Measurements from ENCODE around the gene DOHH.

DOHH gene

DNA sequence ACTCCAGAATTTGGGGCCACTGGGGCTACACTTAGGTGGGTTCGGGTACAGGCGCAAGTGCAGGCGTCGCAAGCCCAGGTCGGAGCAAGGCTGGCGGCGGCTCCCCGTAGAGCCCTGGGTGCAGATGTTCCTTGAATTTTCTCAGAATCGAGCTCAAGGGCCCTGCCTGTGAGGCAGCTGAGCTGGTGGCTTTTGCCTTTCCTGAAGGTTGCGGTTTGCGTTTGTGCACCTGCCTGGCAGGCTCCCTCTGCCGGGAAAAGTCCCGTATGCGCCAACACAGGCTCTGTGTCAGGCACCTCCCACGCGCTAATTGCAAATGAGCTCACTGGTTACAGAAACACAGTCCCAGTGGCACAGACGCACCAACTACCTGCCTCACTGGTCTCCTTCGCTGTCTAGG lies 5.9 kb downstream of the DOHH start:
- Histone ChIP-seq H3K9me3 (ENCODE audit: control insufficient read depth, low read length) (no peaks in the 10 kb centered on the region), H3K9ac (no peak overlapping the region), H3K4me3 (ENCODE audit: low read depth, low read length) (no peak overlapping the region), H3K4me2 (ENCODE audit: low read length) (no peak overlapping the region), H3K36me3 (ENCODE audit: control insufficient read depth, insufficient read depth, low read length) (no peaks in the 10 kb centered on the region), H3K79me2 (peaks cover 4% of the 10 kb centered on the region), H3K27me3 (ENCODE audit: control insufficient read depth, insufficient read depth, low read length) (no peaks in the 10 kb centered on the region), H3K27ac (no peak overlapping the region), H3K4me1 (no peaks in the 10 kb centered on the region), H2AFZ (no peak overlapping the region)
- TF ChIP-seq, protein P1, sequence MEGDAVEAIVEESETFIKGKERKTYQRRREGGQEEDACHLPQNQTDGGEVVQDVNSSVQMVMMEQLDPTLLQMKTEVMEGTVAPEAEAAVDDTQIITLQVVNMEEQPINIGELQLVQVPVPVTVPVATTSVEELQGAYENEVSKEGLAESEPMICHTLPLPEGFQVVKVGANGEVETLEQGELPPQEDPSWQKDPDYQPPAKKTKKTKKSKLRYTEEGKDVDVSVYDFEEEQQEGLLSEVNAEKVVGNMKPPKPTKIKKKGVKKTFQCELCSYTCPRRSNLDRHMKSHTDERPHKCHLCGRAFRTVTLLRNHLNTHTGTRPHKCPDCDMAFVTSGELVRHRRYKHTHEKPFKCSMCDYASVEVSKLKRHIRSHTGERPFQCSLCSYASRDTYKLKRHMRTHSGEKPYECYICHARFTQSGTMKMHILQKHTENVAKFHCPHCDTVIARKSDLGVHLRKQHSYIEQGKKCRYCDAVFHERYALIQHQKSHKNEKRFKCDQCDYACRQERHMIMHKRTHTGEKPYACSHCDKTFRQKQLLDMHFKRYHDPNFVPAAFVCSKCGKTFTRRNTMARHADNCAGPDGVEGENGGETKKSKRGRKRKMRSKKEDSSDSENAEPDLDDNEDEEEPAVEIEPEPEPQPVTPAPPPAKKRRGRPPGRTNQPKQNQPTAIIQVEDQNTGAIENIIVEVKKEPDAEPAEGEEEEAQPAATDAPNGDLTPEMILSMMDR (IDR thresholded peaks at IDR 0.05) = no peak

DNA sequence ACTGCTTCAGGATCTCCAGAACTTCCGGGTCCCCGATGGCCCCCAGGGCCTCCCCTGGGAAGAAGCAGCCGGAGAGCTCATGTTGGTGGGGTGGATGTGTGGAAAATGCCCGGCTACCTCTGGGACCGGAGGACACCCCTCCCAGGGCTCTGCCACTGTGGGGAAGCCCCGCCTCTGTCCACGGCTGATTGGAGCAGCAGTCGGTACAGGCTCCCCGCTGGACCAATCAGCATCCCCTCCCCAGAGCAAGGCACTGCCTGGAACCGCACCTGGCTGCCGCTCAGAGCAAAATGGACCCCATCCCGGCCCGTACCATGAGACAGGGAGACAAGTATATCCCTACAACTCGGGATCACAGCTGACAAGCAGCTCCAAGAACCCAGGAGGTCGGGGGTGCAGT lies 6.4 kb downstream of the DOHH start:
- TF ChIP-seq, protein P1 (IDR thresholded peaks at IDR 0.05) = no peak
- no peak overlapping the region for H3K4me2 ChIP-seq (ENCODE audit: low read length)
- H3K9ac ChIP-seq = no peak overlapping the region
- H3K79me2 ChIP-seq = no peaks in the 10 kb centered on the region
- H3K9me3 ChIP-seq (ENCODE audit: control insufficient read depth, low read length) = no peaks in the 10 kb centered on the region
- H3K4me3 ChIP-seq (ENCODE audit: low read depth, low read length) = no peak overlapping the region
- H3K4me1 ChIP-seq = no peaks in the 10 kb centered on the region
- H3K27ac ChIP-seq = no peak overlapping the region
- H2AFZ ChIP-seq = no peak overlapping the region
- H3K27me3 ChIP-seq (ENCODE audit: control insufficient read depth, insufficient read depth, low read length) = no peaks in the 10 kb centered on the region
- H3K36me3 ChIP-seq (ENCODE audit: control insufficient read depth, insufficient read depth, low read length) = no peaks in the 10 kb centered on the region

DNA sequence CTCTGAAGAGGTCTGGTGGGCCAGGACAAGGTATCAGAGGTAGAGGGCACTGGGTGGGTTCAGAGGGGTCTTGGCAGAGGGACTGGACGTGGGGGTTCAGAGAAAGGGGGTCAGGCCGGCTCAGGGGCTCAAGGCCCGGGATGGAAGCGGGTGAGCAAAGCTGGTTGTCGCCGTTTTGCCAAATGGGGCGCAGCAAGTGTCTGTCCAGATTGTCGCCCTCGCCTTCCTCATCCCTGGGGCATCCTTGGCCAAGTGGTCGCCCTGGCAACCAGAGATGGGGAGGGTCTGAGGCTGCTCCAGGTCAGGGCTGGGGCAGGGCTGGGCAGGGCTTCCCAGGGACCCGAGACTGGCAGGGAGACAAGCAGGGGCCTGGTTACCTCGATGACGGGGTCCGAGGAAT lies 6.8 kb downstream of the DOHH start:
- Histone ChIP-seq H3K9ac (no peak overlapping the region), H3K36me3 (ENCODE audit: control insufficient read depth, insufficient read depth, low read length) (no peaks in the 10 kb centered on the region), H3K4me1 (no peaks in the 10 kb centered on the region), H3K27ac (no peak overlapping the region), H3K4me3 (ENCODE audit: low read depth, low read length) (no peak overlapping the region), H3K27me3 (ENCODE audit: control insufficient read depth, insufficient read depth, low read length) (no peaks in the 10 kb centered on the region), H3K9me3 (ENCODE audit: control insufficient read depth, low read length) (no peaks in the 10 kb centered on the region), H3K79me2 (no peaks in the 10 kb centered on the region), H3K4me2 (ENCODE audit: low read length) (no peak overlapping the region), H2AFZ (no peak overlapping the region)
- TF ChIP-seq, protein P1 (IDR thresholded peaks at IDR 0.05) = no peak

DNA sequence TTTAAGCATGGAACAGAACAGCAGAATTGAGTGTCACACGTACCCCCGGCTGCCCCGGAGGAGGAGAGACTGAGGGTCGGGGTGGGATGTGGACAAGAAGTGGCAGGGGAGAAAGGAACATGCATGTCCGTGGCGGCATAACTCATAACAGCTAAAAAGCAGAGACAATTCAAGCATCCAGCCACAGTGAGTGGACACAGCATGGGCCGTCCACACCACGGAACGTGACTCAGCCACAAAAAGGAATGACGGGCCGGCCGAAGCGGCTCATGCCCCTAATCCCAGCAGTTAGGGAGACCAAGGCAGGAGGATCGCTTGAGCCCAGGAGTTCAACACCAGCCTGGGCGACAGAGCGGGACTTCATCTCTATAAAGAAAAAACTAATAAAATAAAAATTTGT lies 7.6 kb downstream of the DOHH start:
- H3K4me3 ChIP-seq (ENCODE audit: low read depth, low read length) = no peak overlapping the region
- H3K36me3 ChIP-seq (ENCODE audit: control insufficient read depth, insufficient read depth, low read length) = no peaks in the 10 kb centered on the region
- TF ChIP-seq, protein P1 (IDR thresholded peaks at IDR 0.05) = no peak
- H3K27ac ChIP-seq = no peak overlapping the region
- no peak overlapping the region for H3K4me2 ChIP-seq (ENCODE audit: low read length)
- no peaks in the 10 kb centered on the region for H3K79me2 ChIP-seq
- no peaks in the 10 kb centered on the region for H3K9me3 ChIP-seq (ENCODE audit: control insufficient read depth, low read length)
- no peaks in the 10 kb centered on the region for H3K4me1 ChIP-seq
- H2AFZ ChIP-seq = no peak overlapping the region
- no peak overlapping the region for H3K9ac ChIP-seq
- no peaks in the 10 kb centered on the region for H3K27me3 ChIP-seq (ENCODE audit: control insufficient read depth, insufficient read depth, low read length)

DNA sequence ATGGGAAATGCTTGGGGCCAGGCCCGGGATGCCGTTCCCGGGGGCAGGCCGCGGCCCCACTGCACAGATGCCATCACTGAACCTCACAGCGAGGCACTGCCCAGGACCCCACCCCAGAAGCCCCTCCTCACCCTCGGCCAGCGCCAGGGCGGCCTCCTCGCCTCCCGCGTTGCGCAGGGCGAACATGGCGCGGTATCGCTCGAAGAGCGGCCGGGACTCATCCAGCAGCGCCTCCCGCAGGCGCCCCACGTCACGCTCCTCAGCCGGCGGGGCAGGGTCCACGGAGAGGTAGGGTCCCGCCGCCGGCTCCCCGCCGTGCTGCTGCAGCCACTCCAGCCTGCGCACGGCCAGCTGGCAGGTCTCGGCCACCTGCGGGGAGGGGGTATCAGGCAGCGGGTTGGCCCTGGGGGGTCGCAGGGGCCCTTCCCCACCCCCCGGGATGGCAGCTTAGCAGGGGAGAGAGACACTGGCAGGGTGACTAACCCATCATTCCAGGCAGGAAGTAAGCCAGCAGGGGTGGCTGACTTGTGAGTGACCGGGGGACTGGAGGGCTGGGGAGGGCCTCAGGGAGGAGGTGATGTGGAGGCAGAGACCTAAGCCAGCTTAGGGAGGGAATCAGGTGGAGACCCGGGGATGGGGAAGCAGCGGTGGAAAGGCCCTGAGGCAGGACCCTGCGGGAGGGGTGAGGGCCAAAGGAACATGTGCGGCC lies 8.2 kb downstream of the DOHH start:
- Histone ChIP-seq H3K27ac (no peak overlapping the region), H3K79me2 (no peaks in the 10 kb centered on the region), H3K36me3 (ENCODE audit: control insufficient read depth, insufficient read depth, low read length) (no peaks in the 10 kb centered on the region), H3K9ac (no peak overlapping the region), H3K4me3 (ENCODE audit: low read depth, low read length) (no peak overlapping the region), H3K9me3 (ENCODE audit: control insufficient read depth, low read length) (no peaks in the 10 kb centered on the region), H2AFZ (no peak overlapping the region), H3K4me1 (no peaks in the 10 kb centered on the region), H3K4me2 (ENCODE audit: low read length) (no peak overlapping the region), H3K27me3 (ENCODE audit: control insufficient read depth, insufficient read depth, low read length) (no peaks in the 10 kb centered on the region)
- TF ChIP-seq, protein P1 (IDR thresholded peaks at IDR 0.05) = no peak
